HUES6 (cell line): ENCODE measurements around the gene PLEKHH1.
"Not testable (repeated sequence)": the region's sequence is repeated elsewhere in the genome, so short reads cannot be mapped to it uniquely, and the experiment has no call there.

ENCODE experiments used
- H3K27ac ChIP-seq: 2 replicates; pipeline ENCODE4 v1.7.0; 2013; ENCODE audit warnings: low read depth, mild to moderate bottlenecking, low read length, inconsistent platforms
- H3K27me3 ChIP-seq: 2 replicates; pipeline ENCODE4 v1.6.1; 2013; ENCODE audit warnings: low read length; ENCODE audit not compliant: control insufficient read depth, insufficient read depth
- H3K36me3 ChIP-seq: 2 replicates; pipeline ENCODE4 v1.6.1; 2013; ENCODE audit warnings: low read length; ENCODE audit not compliant: control insufficient read depth, insufficient read depth
- H3K4me1 ChIP-seq: 2 replicates; pipeline ENCODE4 v1.6.1; 2013; ENCODE audit warnings: low read length; ENCODE audit not compliant: control insufficient read depth, insufficient read depth
- H3K4me3 ChIP-seq: 2 replicates; pipeline ENCODE4 v1.5.1; 2013; ENCODE audit warnings: low read depth, low read length
- H3K9ac ChIP-seq: one replicate; pipeline ENCODE4 v1.6.1; 2013; ENCODE audit warnings: mild to moderate bottlenecking, low read length
- H3K9me3 ChIP-seq: 2 replicates; pipeline ENCODE4 v1.6.1; 2013; ENCODE audit warnings: low read depth, low read length; ENCODE audit not compliant: control insufficient read depth, insufficient read depth

The PLEKHH1 gene

GRCh38 chr14:67532606-67532997 is 488 bp upstream of the PLEKHH1 start:
- no peaks in the 10 kb centered on the region for H3K27me3 ChIP-seq
- peak overlapping the region; percentile 80 for H3K4me3 ChIP-seq
- H3K9me3 ChIP-seq, result no peaks in the 10 kb centered on the region
- H3K4me1 ChIP-seq, result peaks cover 9% of the 10 kb centered on the region; the same call in 1 of the 2 replicates
- no peaks in the 10 kb centered on the region for H3K36me3 ChIP-seq
- peak overlapping the region; percentile 71 for H3K9ac ChIP-seq
- H3K27ac ChIP-seq, result peak overlapping the region; percentile 55; the same call in 1 of the 2 replicates

GRCh38 chr14:67533754-67534085 is 630 bp downstream of the PLEKHH1 start:
- H3K9me3 ChIP-seq, result no peaks in the 10 kb centered on the region
- no peaks in the 10 kb centered on the region for H3K36me3 ChIP-seq
- no peaks in the 10 kb centered on the region for H3K27me3 ChIP-seq
- H3K4me1 ChIP-seq, result peaks cover 16% of the 10 kb centered on the region
- peak overlapping the region; percentile 80 for H3K4me3 ChIP-seq
- H3K27ac ChIP-seq, result no peak overlapping the region; the same call in 1 of the 2 replicates
- peak overlapping the region; percentile 71 for H3K9ac ChIP-seq

- no peaks in the 10 kb centered on the region for H3K27me3 ChIP-seq
- no peaks in the 10 kb centered on the region for H3K9me3 ChIP-seq
- no peak overlapping the region for H3K27ac ChIP-seq
- peaks cover 32% of the 10 kb centered on the region for H3K4me1 ChIP-seq
- no peak overlapping the region for H3K4me3 ChIP-seq
- H3K9ac ChIP-seq, result no peak overlapping the region
- no peaks in the 10 kb centered on the region for H3K36me3 ChIP-seq
These were observed 3.0 kb downstream of the PLEKHH1 start for GRCh38 chr14:67536087-67536486.

GRCh38 chr14:67537736-67538135 is 4.6 kb downstream of the PLEKHH1 start:
- Histone ChIP-seq H3K9ac (no peak overlapping the region), H3K4me1 (peaks cover 37% of the 10 kb centered on the region), H3K36me3 (no peaks in the 10 kb centered on the region), H3K27ac (no peak overlapping the region), H3K27me3 (no peaks in the 10 kb centered on the region), H3K9me3 (no peaks in the 10 kb centered on the region), H3K4me3 (no peak overlapping the region)

- H3K9me3 ChIP-seq, result no peaks in the 10 kb centered on the region
- H3K27ac ChIP-seq, result no peak overlapping the region
- H3K4me1 ChIP-seq, result peaks cover 37% of the 10 kb centered on the region
- no peak overlapping the region for H3K9ac ChIP-seq
- H3K4me3 ChIP-seq, result no peak overlapping the region
- no peaks in the 10 kb centered on the region for H3K27me3 ChIP-seq
- peaks cover 4% of the 10 kb centered on the region; the same call in 1 of the 2 replicates for H3K36me3 ChIP-seq
These were observed 5.4 kb downstream of the PLEKHH1 start for GRCh38 chr14:67538501-67538900.

- Histone ChIP-seq H3K9me3 (no peaks in the 10 kb centered on the region), H3K36me3 (peaks cover 8% of the 10 kb centered on the region; the same call in 1 of the 2 replicates), H3K27me3 (no peaks in the 10 kb centered on the region), H3K4me1 (peaks cover 37% of the 10 kb centered on the region), H3K4me3 (no peak overlapping the region), H3K9ac (no peak overlapping the region), H3K27ac (no peak overlapping the region)
These were observed 6.0 kb downstream of the PLEKHH1 start for GRCh38 chr14:67539116-67539515.

GRCh38 chr14:67541448-67542387 is 8.6 kb downstream of the PLEKHH1 start:
- Histone ChIP-seq H3K27ac (peak overlapping the region; percentile 72), H3K4me3 (peak overlapping the region; percentile 42), H3K4me1 (peaks cover 37% of the 10 kb centered on the region), H3K9me3 (no peaks in the 10 kb centered on the region), H3K27me3 (no peaks in the 10 kb centered on the region), H3K36me3 (peaks cover 18% of the 10 kb centered on the region), H3K9ac (peak overlapping the region; percentile 45)

- Histone ChIP-seq H3K4me1 (peaks cover 37% of the 10 kb centered on the region), H3K36me3 (peaks cover 22% of the 10 kb centered on the region)
- not testable (repeated sequence) for H3K4me3 ChIP-seq, H3K9me3 ChIP-seq, H3K27me3 ChIP-seq, H3K27ac ChIP-seq, H3K9ac ChIP-seq
These were observed 9.5 kb downstream of the PLEKHH1 start for GRCh38 chr14:67542620-67543019.

GRCh38 chr14:67544590-67544989 is 11.5 kb downstream of the PLEKHH1 start:
- peaks cover 21% of the 10 kb centered on the region for H3K4me1 ChIP-seq
- H3K9ac ChIP-seq, result no peak overlapping the region
- H3K9me3 ChIP-seq, result no peaks in the 10 kb centered on the region
- peaks cover 22% of the 10 kb centered on the region for H3K36me3 ChIP-seq
- H3K4me3 ChIP-seq, result no peak overlapping the region
- H3K27me3 ChIP-seq, result no peaks in the 10 kb centered on the region
- H3K27ac ChIP-seq, result no peak overlapping the region

- Histone ChIP-seq H3K27ac (no peak overlapping the region), H3K27me3 (no peaks in the 10 kb centered on the region), H3K4me1 (peaks cover 1% of the 10 kb centered on the region; the same call in 1 of the 2 replicates), H3K4me3 (no peak overlapping the region), H3K36me3 (peaks cover 22% of the 10 kb centered on the region), H3K9me3 (no peaks in the 10 kb centered on the region), H3K9ac (no peak overlapping the region)
These were observed 14.2 kb downstream of the PLEKHH1 start for GRCh38 chr14:67547224-67547780.

- Histone ChIP-seq H3K4me3 (no peak overlapping the region), H3K9me3 (no peaks in the 10 kb centered on the region), H3K27ac (no peak overlapping the region), H3K36me3 (peaks cover 8% of the 10 kb centered on the region), H3K9ac (no peak overlapping the region), H3K4me1 (no peaks in the 10 kb centered on the region), H3K27me3 (no peaks in the 10 kb centered on the region)
These were observed 16.6 kb downstream of the PLEKHH1 start for GRCh38 chr14:67549734-67550133.
